ENCODE results near the gene ZBBX. TPM values are rescaled to one million over a fixed set of nuclear protein-coding genes. Genes with fewer than 3 reads are reported as not detected.

The ZBBX gene
- total RNA-seq, 1 donor from 2014 or later = not detected

GRCh38 chr3:167361948-167362347 is 18.1 kb downstream of the ZBBX start:
- Mint-ChIP-seq H3K27me3 (ENCODE audit: unreplicated experiment) (peaks cover 2% of the 10 kb centered on the region), H3K9me3 (ENCODE audit: unreplicated experiment) (no peaks in the 10 kb centered on the region), H3K4me3 (ENCODE audit: unreplicated experiment) (no peak overlapping the region), H3K27ac (ENCODE audit: unreplicated experiment) (no peak overlapping the region), H3K4me1 (ENCODE audit: unreplicated experiment) (no peaks in the 10 kb centered on the region), H3K36me3 (ENCODE audit: unreplicated experiment) (no peaks in the 10 kb centered on the region)
- TF ChIP-seq CTCF (IDR thresholded peaks at IDR 0.05) = no peak
- no peak for DNase-seq (ENCODE audit: extremely low spot score, unreplicated experiment)

- Mint-ChIP-seq H3K4me1 (ENCODE audit: unreplicated experiment) (no peaks in the 10 kb centered on the region), H3K4me3 (ENCODE audit: unreplicated experiment) (no peak overlapping the region), H3K9me3 (ENCODE audit: unreplicated experiment) (no peaks in the 10 kb centered on the region), H3K36me3 (ENCODE audit: unreplicated experiment) (no peaks in the 10 kb centered on the region), H3K27me3 (ENCODE audit: unreplicated experiment) (no peaks in the 10 kb centered on the region), H3K27ac (ENCODE audit: unreplicated experiment) (no peak overlapping the region)
- TF ChIP-seq CTCF (IDR thresholded peaks at IDR 0.05) = no peak
- no peak for DNase-seq (ENCODE audit: extremely low spot score, unreplicated experiment)
Observed at GRCh38 chr3:167361306-167361705, 18.8 kb downstream of the ZBBX start.

- Mint-ChIP-seq H3K4me3 (ENCODE audit: unreplicated experiment) (no peak overlapping the region), H3K27ac (ENCODE audit: unreplicated experiment) (no peak overlapping the region), H3K36me3 (ENCODE audit: unreplicated experiment) (no peaks in the 10 kb centered on the region), H3K4me1 (ENCODE audit: unreplicated experiment) (no peaks in the 10 kb centered on the region), H3K27me3 (ENCODE audit: unreplicated experiment) (peaks cover 3% of the 10 kb centered on the region), H3K9me3 (ENCODE audit: unreplicated experiment) (no peaks in the 10 kb centered on the region)
- TF ChIP-seq CTCF (IDR thresholded peaks at IDR 0.05) = no peak
- no peak for DNase-seq (ENCODE audit: extremely low spot score, unreplicated experiment)
Observed at GRCh38 chr3:167355446-167355845, 24.7 kb downstream of the ZBBX start.

GRCh38 chr3:167354751-167355150 is 25.3 kb downstream of the ZBBX start:
- Mint-ChIP-seq H3K27me3 (ENCODE audit: unreplicated experiment) (peaks cover 3% of the 10 kb centered on the region), H3K36me3 (ENCODE audit: unreplicated experiment) (no peaks in the 10 kb centered on the region), H3K27ac (ENCODE audit: unreplicated experiment) (no peak overlapping the region), H3K4me1 (ENCODE audit: unreplicated experiment) (no peaks in the 10 kb centered on the region), H3K4me3 (ENCODE audit: unreplicated experiment) (no peak overlapping the region), H3K9me3 (ENCODE audit: unreplicated experiment) (no peaks in the 10 kb centered on the region)
- no peak for TF ChIP-seq CTCF (IDR thresholded peaks at IDR 0.05)
- no peak for DNase-seq (ENCODE audit: extremely low spot score, unreplicated experiment)

GRCh38 chr3:167350245-167350862 is 29.7 kb downstream of the ZBBX start:
- no peak overlapping the region for H3K4me3 Mint-ChIP-seq (ENCODE audit: unreplicated experiment)
- no peaks in the 10 kb centered on the region for H3K4me1 Mint-ChIP-seq (ENCODE audit: unreplicated experiment)
- H3K27ac Mint-ChIP-seq (ENCODE audit: unreplicated experiment) = no peak overlapping the region
- no peaks in the 10 kb centered on the region for H3K36me3 Mint-ChIP-seq (ENCODE audit: unreplicated experiment)
- no peak for DNase-seq (ENCODE audit: extremely low spot score, unreplicated experiment)
- H3K9me3 Mint-ChIP-seq (ENCODE audit: unreplicated experiment) = no peaks in the 10 kb centered on the region
- TF ChIP-seq CTCF (IDR thresholded peaks at IDR 0.05) = peak; percentile 54
- peaks cover 6% of the 10 kb centered on the region for H3K27me3 Mint-ChIP-seq (ENCODE audit: unreplicated experiment)

Measured in osteocyte (in vitro differentiated cells).